ENCODE measurements around the gene SMYD3.

The SMYD3 gene

GRCh38 chr1:246004301-246004700, 502.8 kb downstream of the SMYD3 start:
- no peak for DNase-seq

GRCh38 chr1:246003442-246003730, 503.7 kb downstream of the SMYD3 start:
- no peak for DNase-seq

- DNase-seq = peak; percentile 87
Observed at GRCh38 chr1:246002725-246003441, 504.2 kb downstream of the SMYD3 start.

GRCh38 chr1:246001837-246002230, 505.2 kb downstream of the SMYD3 start:
- peak; percentile 70 for DNase-seq

- peak; percentile 91 for DNase-seq
Observed at GRCh38 chr1:246001142-246001836, 505.8 kb downstream of the SMYD3 start.

GRCh38 chr1:246000638-246001015, 506.5 kb downstream of the SMYD3 start:
- no peak for DNase-seq

GRCh38 chr1:245999697-246000637, 507.1 kb downstream of the SMYD3 start:
- DNase-seq = no peak

GRCh38 chr1:245997471-245998258, 509.4 kb downstream of the SMYD3 start:
- DNase-seq = peak; percentile 35

- no peak for DNase-seq
Observed at GRCh38 chr1:245996811-245997210, 510.3 kb downstream of the SMYD3 start.

- no peak for DNase-seq
Observed at GRCh38 chr1:245995474-245995873, 511.6 kb downstream of the SMYD3 start.

- no peak for DNase-seq
Observed at GRCh38 chr1:245991266-245991665, 515.8 kb downstream of the SMYD3 start.

GRCh38 chr1:245990315-245991022, 516.6 kb downstream of the SMYD3 start:
- no peak for DNase-seq

- no peak for DNase-seq
Observed at GRCh38 chr1:245988393-245989078, 518.5 kb downstream of the SMYD3 start.

GRCh38 chr1:245987997-245988392, 519.1 kb downstream of the SMYD3 start:
- DNase-seq = no peak

- no peak for DNase-seq
Observed at GRCh38 chr1:245987577-245987976, 519.5 kb downstream of the SMYD3 start.

GRCh38 chr1:245987219-245987545, 519.9 kb downstream of the SMYD3 start:
- no peak for DNase-seq

- DNase-seq = peak; percentile 88
Observed at GRCh38 chr1:245986404-245987218, 520.5 kb downstream of the SMYD3 start.

- no peak for DNase-seq
Observed at GRCh38 chr1:245984390-245985155, 522.5 kb downstream of the SMYD3 start.

- DNase-seq = no peak
Observed at GRCh38 chr1:245983294-245983967, 523.6 kb downstream of the SMYD3 start.

Data from fibroblast of skin of scalp (primary cell).